Stimulated activated naive CD8-positive, alpha-beta T cell treated with anti-CD3 and anti-CD28 coated beads, Interleukin-15, amount 100 ng/mL, for 72 hours (primary cell): ENCODE results near the gene ARHGEF7.
A peak's percentile ranks its signal among the peaks of the same experiment; 100 is the strongest.

ENCODE experiments used
- ATAC-seq: fragments of 150-1000 bp; cut with Tn5 transposase; 2 replicates; pipeline ENCODE4 v1.10.0; 2021; ENCODE audit warnings: mild to moderate bottlenecking, moderate library complexity
- DNase-seq, 2 donors: peaks; one replicate each; pipeline ENCODE4 v3.0.0; 2021 to 2022
- H3K27ac Mint-ChIP-seq, 2 donors: one replicate each; pipeline ENCODE4 v1.8.0; 2022; ENCODE audit warnings: mild to moderate bottlenecking in 2 of 2, mixed read lengths in 2 of 2, moderate library complexity in 2 of 2
- H3K27me3 Mint-ChIP-seq: one replicate; pipeline ENCODE4 v1.8.0; 2022; ENCODE audit warnings: mixed read lengths
- H3K4me1 Mint-ChIP-seq: one replicate; pipeline ENCODE4 v1.8.0; 2022; ENCODE audit warnings: mild to moderate bottlenecking, mixed read lengths
- H3K4me3 Mint-ChIP-seq, 2 donors: one replicate each; pipeline ENCODE4 v1.8.0; 2022; ENCODE audit warnings: mild to moderate bottlenecking in 2 of 2, mixed read lengths in 2 of 2, moderate library complexity in 1 of 2
- H3K9me3 Mint-ChIP-seq, 2 donors: one replicate each; pipeline ENCODE4 v1.8.0; 2022; ENCODE audit warnings: mixed read lengths in 2 of 2

Gene ARHGEF7

DNA sequence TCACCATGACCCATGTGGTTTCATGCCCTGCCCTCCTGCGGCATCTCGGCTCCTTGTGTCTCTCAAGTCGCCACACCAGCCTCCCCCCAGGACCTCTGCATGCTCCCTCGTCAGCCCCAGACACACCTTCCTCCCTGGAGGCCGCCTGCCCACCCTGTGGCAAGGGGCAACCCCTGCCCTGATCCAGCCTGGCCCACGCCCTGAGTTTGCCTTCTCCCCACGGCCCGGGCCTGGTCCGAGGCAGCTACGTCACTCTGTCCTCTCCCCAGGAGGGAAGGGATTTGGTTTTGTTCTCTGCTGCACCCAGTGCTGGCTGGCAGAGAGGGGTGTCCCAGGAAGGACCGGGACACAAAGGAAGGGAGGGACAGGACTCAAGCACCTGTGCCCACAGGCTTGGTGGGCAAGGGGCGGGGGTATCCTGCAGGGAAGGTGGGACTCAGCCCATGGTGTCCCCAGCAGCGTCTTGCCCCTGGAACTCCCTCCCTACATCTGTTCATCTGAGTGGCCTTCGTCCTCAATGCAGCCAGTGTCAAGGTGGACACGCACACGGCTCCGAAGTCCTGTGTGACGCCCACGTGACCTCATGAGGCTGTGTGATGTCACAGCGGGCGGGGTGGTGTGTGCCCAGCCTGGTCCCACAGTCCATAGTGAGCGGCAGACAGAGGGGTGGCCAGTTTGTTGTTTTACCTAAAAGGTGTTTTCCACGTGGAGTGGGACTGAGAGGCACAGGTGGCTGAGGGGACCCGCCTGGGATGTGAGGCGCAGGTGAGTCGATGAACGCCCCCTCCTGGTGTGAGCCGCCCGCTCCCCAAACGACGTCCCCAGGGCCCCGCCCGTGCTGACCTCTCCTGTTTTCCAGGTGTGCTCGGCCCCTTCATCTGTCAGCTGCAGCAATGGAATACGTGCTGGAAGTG lies 205.1 kb downstream of the ARHGEF7 start, which contains the start of gene TEX29:
Gene TEX29, plus strand, starts transcription at position 645 of the 914 bp plus-strand sequence. Its CDS starts 249 bp downstream, at position 894.
- Mint-ChIP-seq H3K27ac (peak within 1 kb of the TSS in 1 of 2 donors; percentile 50), H3K4me1 (peaks cover 15% of the 10 kb centered on the region), H3K9me3 (no peaks in the 10 kb centered on the region), H3K27me3 (no peaks in the 10 kb centered on the region), H3K4me3 (no peak within 1 kb of the TSS)
- DNase-seq (no peak), ATAC-seq (no peak)

- ATAC-seq (no peak), DNase-seq (no peak)
- peaks cover 15% of the 10 kb centered on the region for H3K4me1 Mint-ChIP-seq
- no peaks in the 10 kb centered on the region for H3K27me3 Mint-ChIP-seq
- H3K4me3 Mint-ChIP-seq: no peak overlapping the region
- no peaks in the 10 kb centered on the region for H3K9me3 Mint-ChIP-seq
- no peak overlapping the region for H3K27ac Mint-ChIP-seq
Observed at GRCh38 chr13:111322001-111322915, 207.1 kb downstream of the ARHGEF7 start.

DNA sequence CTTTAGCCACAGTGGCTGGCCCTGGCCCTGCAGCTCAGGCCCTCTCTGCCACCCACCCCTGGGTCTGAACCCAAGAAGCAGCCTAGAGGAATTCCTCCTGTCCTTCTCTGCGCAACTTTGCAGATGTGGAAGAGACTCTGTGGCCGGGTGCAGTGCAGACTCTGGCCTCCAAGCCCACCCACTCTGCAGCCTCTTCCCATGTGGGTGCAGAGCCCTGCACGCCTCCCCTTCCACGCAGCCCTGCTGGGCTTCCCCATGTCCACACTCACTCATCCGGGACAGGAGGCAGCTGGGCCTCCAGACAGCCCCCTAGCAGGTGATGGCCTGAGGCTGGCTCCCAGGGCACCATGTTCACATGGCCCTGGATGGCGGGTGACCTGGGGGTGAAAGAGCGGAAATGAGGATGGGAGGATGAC lies 207.8 kb downstream of the ARHGEF7 start:
- H3K4me3 Mint-ChIP-seq: no peak overlapping the region
- no peak overlapping the region for H3K27ac Mint-ChIP-seq
- no peaks in the 10 kb centered on the region for H3K27me3 Mint-ChIP-seq
- no peak for DNase-seq
- H3K4me1 Mint-ChIP-seq: peaks cover 15% of the 10 kb centered on the region
- H3K9me3 Mint-ChIP-seq: no peaks in the 10 kb centered on the region
- ATAC-seq: peak; percentile 10

DNA sequence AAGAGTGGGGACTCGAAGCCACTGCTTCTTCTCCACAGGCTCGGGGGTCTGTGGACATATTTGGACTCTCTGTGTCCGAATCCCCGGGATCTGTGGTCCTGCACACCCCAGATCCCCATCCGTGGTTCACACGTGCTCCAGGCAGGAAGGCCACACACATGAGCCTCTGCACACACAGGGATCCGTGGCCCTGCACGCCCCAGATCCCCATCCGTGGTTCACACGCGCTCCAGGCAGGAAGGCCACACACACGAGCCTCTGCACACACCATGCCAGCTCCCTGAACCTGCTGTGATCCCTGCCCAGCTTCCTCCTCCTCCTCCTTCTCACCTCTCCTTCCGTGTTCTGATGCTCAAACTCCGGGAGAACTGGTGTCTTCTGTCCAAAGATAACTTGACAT lies 208.4 kb downstream of the ARHGEF7 start:
- H3K27me3 Mint-ChIP-seq: no peaks in the 10 kb centered on the region
- ATAC-seq (no peak), DNase-seq (no peak)
- H3K4me1 Mint-ChIP-seq: peaks cover 15% of the 10 kb centered on the region
- no peaks in the 10 kb centered on the region for H3K9me3 Mint-ChIP-seq
- H3K4me3 Mint-ChIP-seq: peak overlapping the region in 1 of 2 donors; percentile 70
- H3K27ac Mint-ChIP-seq: peak overlapping the region in 1 of 2 donors; percentile 90

GRCh38 chr13:111323950-111324651 lies 209.0 kb downstream of the ARHGEF7 start:
- ATAC-seq: no peak
- Mint-ChIP-seq H3K4me3 (peak overlapping the region in 1 of 2 donors; percentile 70), H3K27me3 (no peaks in the 10 kb centered on the region), H3K27ac (peak overlapping the region in 1 of 2 donors; percentile 90), H3K9me3 (no peaks in the 10 kb centered on the region), H3K4me1 (peaks cover 15% of the 10 kb centered on the region)
- DNase-seq: no peak

DNA sequence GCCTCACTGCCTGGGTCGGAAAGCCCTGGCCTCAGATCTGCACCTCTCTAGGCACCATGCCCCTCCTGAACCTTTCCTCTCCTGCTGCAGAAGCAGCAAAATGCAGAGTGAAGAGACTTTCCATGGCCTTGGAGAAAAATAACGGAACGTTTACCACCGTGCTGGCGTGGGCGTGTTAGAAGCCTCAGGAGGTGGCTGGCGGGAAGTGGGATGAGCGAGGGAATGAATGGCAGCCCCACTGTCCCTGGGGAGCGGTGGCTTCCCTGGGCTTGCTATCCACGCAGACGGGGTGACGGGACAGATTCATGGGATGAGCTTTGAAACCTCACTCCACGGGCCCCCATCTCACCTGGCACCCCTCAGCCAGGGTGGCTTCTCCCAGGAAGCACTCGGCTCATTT lies 209.6 kb downstream of the ARHGEF7 start:
- Mint-ChIP-seq H3K27ac (peak overlapping the region in 1 of 2 donors; percentile 90), H3K4me1 (peaks cover 15% of the 10 kb centered on the region), H3K4me3 (no peak overlapping the region), H3K27me3 (no peaks in the 10 kb centered on the region), H3K9me3 (no peaks in the 10 kb centered on the region)
- no peak for ATAC-seq
- no peak for DNase-seq

- Mint-ChIP-seq H3K27me3 (no peaks in the 10 kb centered on the region), H3K27ac (peak overlapping the region in 1 of 2 donors; percentile 83), H3K4me1 (peaks cover 15% of the 10 kb centered on the region), H3K9me3 (no peaks in the 10 kb centered on the region), H3K4me3 (no peak overlapping the region)
- ATAC-seq (no peak), DNase-seq (no peak)
Observed at GRCh38 chr13:111325146-111325890, 210.2 kb downstream of the ARHGEF7 start.

DNA sequence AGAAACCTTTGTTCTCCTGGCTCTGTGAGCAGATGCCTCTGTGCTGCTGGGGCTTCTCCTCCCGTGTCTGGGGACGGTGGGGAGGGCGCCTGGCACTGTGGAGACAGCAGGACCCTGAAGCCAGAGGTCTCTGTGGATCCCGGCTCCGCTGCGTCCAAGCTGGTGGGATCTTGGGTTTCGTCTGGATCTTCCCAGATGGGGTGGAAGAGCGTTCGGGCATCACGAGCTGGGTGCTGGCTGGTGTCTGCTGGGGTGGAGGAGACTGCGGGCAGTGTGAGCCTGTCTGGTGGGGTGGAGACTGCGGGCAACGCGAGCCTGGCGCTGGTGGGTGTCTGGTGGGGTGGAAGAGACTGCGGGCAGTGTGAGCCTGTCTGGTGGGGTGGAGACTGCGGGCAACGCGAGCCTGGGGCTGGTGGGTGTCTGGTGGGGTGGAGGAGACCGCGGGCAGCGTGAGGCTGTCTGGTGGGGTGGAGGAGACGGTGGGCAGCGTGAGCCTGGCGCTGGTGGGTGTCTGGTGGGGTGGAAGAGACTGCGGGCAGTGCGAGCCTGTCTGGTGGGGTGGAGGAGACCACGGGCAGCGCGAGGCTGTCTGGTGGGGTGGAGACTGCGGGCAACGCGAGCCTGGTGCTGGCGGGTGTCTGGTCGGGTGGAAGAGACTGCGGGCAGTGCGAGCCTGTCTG lies 211.0 kb downstream of the ARHGEF7 start:
- Mint-ChIP-seq H3K27ac (peak overlapping the region in 1 of 2 donors; percentile 92), H3K4me1 (peaks cover 15% of the 10 kb centered on the region), H3K9me3 (no peaks in the 10 kb centered on the region), H3K4me3 (no peak overlapping the region), H3K27me3 (no peaks in the 10 kb centered on the region)
- ATAC-seq: no peak
- no peak for DNase-seq

DNA sequence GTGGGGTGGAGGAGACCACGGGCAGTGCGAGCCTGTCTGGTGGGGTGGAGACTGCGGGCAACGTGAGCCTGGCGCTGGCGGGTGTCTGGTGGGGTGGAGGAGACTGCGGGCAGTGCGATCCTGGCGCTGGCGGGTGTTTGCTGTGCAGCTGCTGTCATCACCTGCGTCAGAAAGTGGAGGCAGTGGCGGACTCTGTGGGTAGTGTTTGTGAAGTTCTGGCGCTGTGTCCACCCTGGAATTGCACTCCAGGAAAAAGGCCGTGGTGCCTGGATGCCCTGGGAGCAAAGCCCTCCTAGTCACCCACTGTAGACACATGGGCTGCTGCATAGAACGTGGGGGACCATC lies 211.5 kb downstream of the ARHGEF7 start:
- DNase-seq (no peak), ATAC-seq (no peak)
- Mint-ChIP-seq H3K27ac (peak overlapping the region in 1 of 2 donors; percentile 92), H3K4me3 (no peak overlapping the region), H3K27me3 (no peaks in the 10 kb centered on the region), H3K9me3 (no peaks in the 10 kb centered on the region), H3K4me1 (peaks cover 15% of the 10 kb centered on the region)

DNA sequence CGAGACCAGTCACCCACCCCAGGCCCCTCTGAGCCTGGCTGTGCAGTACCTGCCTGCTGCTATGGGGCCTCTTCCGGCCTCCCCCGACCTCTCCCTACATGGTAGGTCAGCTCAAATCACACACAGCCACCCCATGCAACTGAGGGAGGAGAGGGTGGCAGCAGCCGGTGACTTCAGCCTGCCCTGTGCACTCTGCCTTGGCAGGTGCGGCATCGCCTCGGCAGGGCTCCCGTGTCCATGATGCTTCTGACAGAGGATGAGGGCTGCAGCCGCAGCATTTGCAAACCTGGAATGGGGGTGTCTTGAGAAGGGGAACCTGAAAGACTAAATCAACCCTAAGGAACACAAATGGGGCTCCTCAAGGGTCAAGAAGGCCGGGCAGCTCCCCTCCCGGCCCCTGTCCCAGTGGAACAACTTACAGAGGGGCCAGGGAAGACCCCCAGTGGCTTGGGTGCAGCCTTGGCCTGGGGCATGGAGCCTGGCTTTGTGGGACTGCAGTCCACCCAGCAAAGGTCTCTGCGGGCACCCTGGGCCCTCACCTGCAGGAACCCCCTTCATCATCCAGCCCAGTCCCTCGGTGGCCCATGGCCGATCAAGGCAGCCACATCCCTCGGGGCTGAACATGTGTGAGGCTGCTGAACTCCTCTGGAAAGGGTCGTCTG lies 212.0 kb downstream of the ARHGEF7 start:
- Mint-ChIP-seq H3K27ac (no peak overlapping the region), H3K4me3 (no peak overlapping the region), H3K9me3 (no peaks in the 10 kb centered on the region), H3K27me3 (no peaks in the 10 kb centered on the region), H3K4me1 (peaks cover 15% of the 10 kb centered on the region)
- DNase-seq (no peak), ATAC-seq (no peak)

- Mint-ChIP-seq H3K9me3 (peaks cover 0 to 6% of the 10 kb centered on the region in 2 donors), H3K27ac (peak overlapping the region in 1 of 2 donors; percentile 22), H3K27me3 (no peaks in the 10 kb centered on the region), H3K4me1 (peaks cover 15% of the 10 kb centered on the region), H3K4me3 (no peak overlapping the region)
- no peak for ATAC-seq
- DNase-seq: no peak
Observed at GRCh38 chr13:111327730-111328573, 212.8 kb downstream of the ARHGEF7 start.

GRCh38 chr13:111328574-111329410 lies 213.7 kb downstream of the ARHGEF7 start:
- Mint-ChIP-seq H3K27ac (peak overlapping the region in 1 of 2 donors; percentile 89), H3K27me3 (no peaks in the 10 kb centered on the region), H3K4me1 (peaks cover 7% of the 10 kb centered on the region), H3K4me3 (no peak overlapping the region), H3K9me3 (peaks cover under 1 to 12% of the 10 kb centered on the region in 2 donors)
- DNase-seq (no peak), ATAC-seq (no peak)
